Stimulated activated CD4-positive, alpha-beta T cell treated with anti-CD3 and anti-CD28 coated beads, Interleukin-4, amount 100 ng/mL, for 1 hour (primary cell): ENCODE results near the gene CD180.
A peak's percentile ranks its signal among the peaks of the same experiment; 100 is the strongest.

Experiments
- DNase-seq: peaks from one replicate; pipeline ENCODE4 v3.0.0-alpha.2; 2020

The CD180 gene

GRCh38 chr5:67196537-67197059, at the start of gene CD180:
Gene CD180 (minus strand): TSS chr5:67196799. CDS start chr5:67196641, 158 bp downstream.
- DNase-seq, result no peak

- no peak for DNase-seq
These were observed 49.5 kb upstream of the CD180 start for GRCh38 chr5:67246108-67246507.

GRCh38 chr5:67245259-67245846, 48.8 kb upstream of the CD180 start:
- no peak for DNase-seq

- DNase-seq, result no peak
These were observed 47.8 kb upstream of the CD180 start for GRCh38 chr5:67244345-67244793.

GRCh38 chr5:67243944-67244343, 47.3 kb upstream of the CD180 start:
- DNase-seq, result no peak

- DNase-seq, result no peak
These were observed 46.8 kb upstream of the CD180 start for GRCh38 chr5:67243349-67243748.

GRCh38 chr5:67241326-67241725, 44.7 kb upstream of the CD180 start:
- DNase-seq, result no peak

- no peak for DNase-seq
These were observed 44.2 kb upstream of the CD180 start for GRCh38 chr5:67240846-67241245.

- DNase-seq, result no peak
These were observed 43.5 kb upstream of the CD180 start for GRCh38 chr5:67240065-67240464.

GRCh38 chr5:67238191-67238590, 41.6 kb upstream of the CD180 start:
- no peak for DNase-seq

- DNase-seq, result no peak
These were observed 39.0 kb upstream of the CD180 start for GRCh38 chr5:67235399-67236110.

GRCh38 chr5:67234671-67235176, 38.1 kb upstream of the CD180 start:
- no peak for DNase-seq

GRCh38 chr5:67233075-67233474, 36.5 kb upstream of the CD180 start:
- no peak for DNase-seq

GRCh38 chr5:67223211-67223610, 26.6 kb upstream of the CD180 start:
- DNase-seq, result no peak

- DNase-seq, result no peak
These were observed 25.8 kb upstream of the CD180 start for GRCh38 chr5:67222243-67223025.

- DNase-seq, result no peak
These were observed 25.1 kb upstream of the CD180 start for GRCh38 chr5:67221487-67222242.

GRCh38 chr5:67216564-67216963, 20.0 kb upstream of the CD180 start:
- DNase-seq, result no peak

GRCh38 chr5:67215519-67216471, 19.2 kb upstream of the CD180 start:
- DNase-seq, result peak; percentile 46

- DNase-seq, result no peak
These were observed 18.3 kb upstream of the CD180 start for GRCh38 chr5:67214707-67215447.

GRCh38 chr5:67214036-67214435, 17.4 kb upstream of the CD180 start:
- DNase-seq, result no peak

GRCh38 chr5:67211926-67212325, 15.3 kb upstream of the CD180 start:
- DNase-seq, result no peak
